ENCODE results near the gene LYPD4.
"Not testable (repeated sequence)": the region's sequence is repeated elsewhere in the genome, so short reads cannot be mapped to it uniquely, and the experiment has no call there.

GRCh38 chr19:41788518-41788917 is 56.0 kb downstream of the LYPD4 start:
- TF ChIP-seq POLR2A, POLR2AphosphoS5 (IDR thresholded peaks at IDR 0.05): not testable (repeated sequence)
